Ovary (tissue), 9 donors: ENCODE measurements around the gene NOD1. TPM values are rescaled to one million over a fixed set of nuclear protein-coding genes. Genes with fewer than 3 reads are reported as not detected.

Experiments
- DNase-seq, 5 donors: peaks; one replicate each; pipeline ENCODE4 v3.0.0-alpha.2; 2019 to 2020
- H3K27ac ChIP-seq, 2 donors: fragments of 200-600 bp; one replicate each; pipeline versions ENCODE4 v1.5.1 to v1.8.0; 2019 to 2022
- H3K27me3 ChIP-seq: fragments of 200-600 bp; one replicate; pipeline ENCODE4 v1.8.0; 2022
- H3K36me3 ChIP-seq: fragments of 200-600 bp; sonication (generic); one replicate; pipeline ENCODE4 v1.5.1; 2019
- H3K4me1 ChIP-seq: one replicate; pipeline ENCODE4 v1.8.1; 2013; ENCODE audit warnings: mild to moderate bottlenecking, moderate library complexity; ENCODE audit not compliant: insufficient read depth
- H3K4me3 ChIP-seq: fragments of 200-600 bp; sonication (generic); one replicate; pipeline ENCODE4 v1.5.1; 2017
- H3K9me3 ChIP-seq, 2 donors: fragments of 200-600 bp in 1 of 2; sonication (generic) in 1 of 2; one replicate each; pipeline versions ENCODE4 v1.5.1 to v1.8.1; 2013 to 2019; ENCODE audit warnings: mild to moderate bottlenecking in 1 of 2, moderate library complexity in 1 of 2
- CTCF ChIP-seq, 3 donors: fragments of 450-650 bp in 2 of 3; fragments of 200-600 bp in 1 of 3; IDR thresholded peaks; one replicate each; pipeline versions ENCODE4 v1.5.1 to v1.8.0; 2016 to 2022; ENCODE audit warnings: antibody characterized with exemption in 3 of 3, mild to moderate bottlenecking in 1 of 3
- EP300 ChIP-seq: sonication (generic); formaldehyde crosslinking; IDR thresholded peaks from one replicate; pipeline ENCODE4 v1.6.1; 2017; ENCODE audit warnings: antibody characterized with exemption
- POLR2A ChIP-seq: fragments of 450-650 bp; IDR thresholded peaks from one replicate; pipeline ENCODE4 v1.6.1; 2017; ENCODE audit warnings: antibody characterized with exemption, mild to moderate bottlenecking, moderate library complexity
- WGBS, 3 donors: extraction: QIAGEN DNeasy Blood & Tissue Kit in 1 of 3; methylation state at CpG; one replicate each; pipeline versions ENCODE4 v1.1.5 to v1.1.7; 2013 to 2017; 5-methylcytosine and 5-hydroxymethylcytosine counted together
- intact Hi-C, 4 donors: fragments of 100-400 bp; cut with DNase I; formaldehyde crosslinking; loops; one replicate each; pipeline versions ENCODE4 v1.11.0 to v1.15.1; 2022 to 2023
- polyA plus RNA-seq, 2 donors: library from polyadenylated mRNA; stranded (reverse); fragments of 200-250 nt in 1 of 2; fragments of 350-450 nt in 1 of 2; fragmentation: Illumina TruSeq in 1 of 2; extraction: RNeasy Lipid Tissue Mini Kit (QIAGEN cat#74804) in 1 of 2; gene quantifications; one replicate each; pipeline ENCODE4 v1.2.3, GENCODE V29; 2013 to 2014
- total RNA-seq, 7 donors: library from RNA; depleted of rRNA in 2 of 7; stranded (reverse); fragments of >200 nt in 2 of 7; fragmentation: NEBNext Ultra II Directional in 3 of 7; extraction: Animal tissue kit (Norgen Biotek cat#: 25700) in 3 of 7; gene quantifications; one replicate each; pipeline versions ENCODE4 v1.1.0 to v1.2.4, GENCODE V29; 2016 to 2023
- donor health status: DM: no; HTN: no; CAD: no; lungs with moderate emphysema.
- donor health status: DM: no; HTN: no; CAD: no.
- donor health status: Bipolar disorder and iron deficiency.
- donor health status: DM: yes; HTN: yes; CAD: no.
- donor health status: DM: no; HTN: no; CAD: no.
- donor health status: DM: yes; HTN: yes; CAD: no.

The NOD1 gene
- total and polyA plus RNA-seq, 9 donors = 15.2 to 33.5 (median 20.5) TPM

GRCh38 chr7:30434140-30434799 is 44.3 kb downstream of the NOD1 start:
- H3K27ac ChIP-seq = no peak overlapping the region
- H3K36me3 ChIP-seq = no peaks in the 10 kb centered on the region
- 85 to 88% (median 86%) methylated on average over 6 of the region's 6 CpGs for WGBS, 3 donors
- no peaks in the 10 kb centered on the region for H3K27me3 ChIP-seq
- TF ChIP-seq POLR2A (no peak), CTCF (IDR thresholded peaks at IDR 0.05) (no peak)
- peaks cover 3% of the 10 kb centered on the region for H3K4me1 ChIP-seq
- no peak overlapping the region for H3K4me3 ChIP-seq
- H3K9me3 ChIP-seq = no peaks in the 10 kb centered on the region
- intact Hi-C loops = loop anchor here in 1 of 4 donors (10.0 kb wide), 1 partner anchor 159 kb away; no protein-coding TSS in a partner anchor
- DNase-seq = peak in 1 of 5 donors; percentile 4

GRCh38 chr7:30433506-30433905 is 45.1 kb downstream of the NOD1 start:
- Histone ChIP-seq H3K27ac (no peak overlapping the region), H3K27me3 (no peaks in the 10 kb centered on the region), H3K9me3 (no peaks in the 10 kb centered on the region), H3K4me1 (peaks cover 3% of the 10 kb centered on the region), H3K36me3 (no peaks in the 10 kb centered on the region), H3K4me3 (no peak overlapping the region)
- TF ChIP-seq EP300 (no peak), POLR2A (no peak), CTCF (IDR thresholded peaks at IDR 0.05) (no peak)
- no peak for DNase-seq
- intact Hi-C loops = loop anchor here in 1 of 4 donors (10.0 kb wide), 1 partner anchor 159 kb away; no protein-coding TSS in a partner anchor
- 53 to 71% (median 63%) methylated on average over 1 of the region's 1 CpG for WGBS, 3 donors

- Histone ChIP-seq H3K36me3 (no peaks in the 10 kb centered on the region), H3K4me3 (no peak overlapping the region), H3K9me3 (no peaks in the 10 kb centered on the region), H3K27me3 (no peaks in the 10 kb centered on the region), H3K4me1 (peaks cover 3% of the 10 kb centered on the region), H3K27ac (no peak overlapping the region)
- intact Hi-C loops = loop anchor here in 1 of 4 donors (10.0 kb wide), 1 partner anchor 158 kb away; no protein-coding TSS in a partner anchor
- TF ChIP-seq EP300 (no peak), POLR2A (no peak), CTCF (IDR thresholded peaks at IDR 0.05) (no peak)
- 2 to 6% (median 5%) methylated on average over 3 of the region's 3 CpGs for WGBS, 3 donors
- DNase-seq = peak in 4 of 5 donors; percentile 37 to 62 (median 56)
Measured at GRCh38 chr7:30433082-30433481, 45.5 kb downstream of the NOD1 start.

- intact Hi-C loops = loop anchor here in 1 of 4 donors (10.0 kb wide), 1 partner anchor 156 kb away; no protein-coding TSS in a partner anchor
- Histone ChIP-seq H3K4me3 (no peak overlapping the region), H3K4me1 (peaks cover 3% of the 10 kb centered on the region), H3K9me3 (no peaks in the 10 kb centered on the region), H3K27ac (no peak overlapping the region), H3K36me3 (no peaks in the 10 kb centered on the region), H3K27me3 (no peaks in the 10 kb centered on the region)
- 26 to 61% (median 60%) methylated on average over 1 of the region's 1 CpG for WGBS, 3 donors
- no peak for TF ChIP-seq EP300
- TF ChIP-seq POLR2A = no peak
- TF ChIP-seq CTCF (IDR thresholded peaks at IDR 0.05) = no peak
- DNase-seq = peak in 1 of 5 donors; percentile 28
Measured at GRCh38 chr7:30430777-30431176, 47.8 kb downstream of the NOD1 start.
